Ovary (tissue), 9 donors: ENCODE measurements around the gene IGF1. TPM values are rescaled to one million over a fixed set of nuclear protein-coding genes. Genes with fewer than 3 reads are reported as not detected.

Experiments used
- DNase-seq, 5 donors: peaks; one replicate each; pipeline ENCODE4 v3.0.0-alpha.2; 2019 to 2020
- H3K27ac ChIP-seq, 2 donors: fragments of 200-600 bp; one replicate each; pipeline versions ENCODE4 v1.5.1 to v1.8.0; 2019 to 2022
- H3K27me3 ChIP-seq: fragments of 200-600 bp; one replicate; pipeline ENCODE4 v1.8.0; 2022
- H3K36me3 ChIP-seq: fragments of 200-600 bp; sonication (generic); one replicate; pipeline ENCODE4 v1.5.1; 2019
- H3K4me1 ChIP-seq: one replicate; pipeline ENCODE4 v1.8.1; 2013; ENCODE audit warnings: mild to moderate bottlenecking, moderate library complexity; ENCODE audit not compliant: insufficient read depth
- H3K4me3 ChIP-seq: fragments of 200-600 bp; sonication (generic); one replicate; pipeline ENCODE4 v1.5.1; 2017
- H3K9me3 ChIP-seq, 2 donors: fragments of 200-600 bp in 1 of 2; sonication (generic) in 1 of 2; one replicate each; pipeline versions ENCODE4 v1.5.1 to v1.8.1; 2013 to 2019; ENCODE audit warnings: mild to moderate bottlenecking in 1 of 2, moderate library complexity in 1 of 2
- EP300 ChIP-seq: sonication (generic); formaldehyde crosslinking; IDR thresholded peaks from one replicate; pipeline ENCODE4 v1.6.1; 2017; ENCODE audit warnings: antibody characterized with exemption
- POLR2A ChIP-seq: fragments of 450-650 bp; IDR thresholded peaks from one replicate; pipeline ENCODE4 v1.6.1; 2017; ENCODE audit warnings: antibody characterized with exemption, mild to moderate bottlenecking, moderate library complexity
- WGBS, 3 donors: extraction: QIAGEN DNeasy Blood & Tissue Kit in 1 of 3; methylation state at CpG; one replicate each; pipeline versions ENCODE4 v1.1.5 to v1.1.7; 2013 to 2017; 5-methylcytosine and 5-hydroxymethylcytosine counted together
- intact Hi-C, 4 donors: fragments of 100-400 bp; cut with DNase I; formaldehyde crosslinking; loops; one replicate each; pipeline versions ENCODE4 v1.11.0 to v1.15.1; 2022 to 2023
- polyA plus RNA-seq, 2 donors: library from polyadenylated mRNA; stranded (reverse); fragments of 200-250 nt in 1 of 2; fragments of 350-450 nt in 1 of 2; fragmentation: Illumina TruSeq in 1 of 2; extraction: RNeasy Lipid Tissue Mini Kit (QIAGEN cat#74804) in 1 of 2; gene quantifications; one replicate each; pipeline ENCODE4 v1.2.3, GENCODE V29; 2013 to 2014
- total RNA-seq, 7 donors: library from RNA; depleted of rRNA in 2 of 7; stranded (reverse); fragments of >200 nt in 2 of 7; fragmentation: NEBNext Ultra II Directional in 3 of 7; extraction: Animal tissue kit (Norgen Biotek cat#: 25700) in 3 of 7; gene quantifications; one replicate each; pipeline versions ENCODE4 v1.1.0 to v1.2.4, GENCODE V29; 2016 to 2023
- TF ChIP-seq, protein P1 (sequence below), 3 donors: fragments of 450-650 bp in 2 of 3; fragments of 200-600 bp in 1 of 3; IDR thresholded peaks; one replicate each; pipeline versions ENCODE4 v1.5.1 to v1.8.0; 2016 to 2022; ENCODE audit warnings: antibody characterized with exemption in 3 of 3, mild to moderate bottlenecking in 1 of 3
- donor health status: DM: no; HTN: no; CAD: no; lungs with moderate emphysema.
- donor health status: DM: no; HTN: no; CAD: no.
- donor health status: Bipolar disorder and iron deficiency.
- donor health status: DM: yes; HTN: yes; CAD: no.
- donor health status: DM: no; HTN: no; CAD: no.
- donor health status: DM: yes; HTN: yes; CAD: no.

Gene IGF1
- total and polyA plus RNA-seq, 9 donors = 1.4 to 44.4 (median 9.3) TPM

DNA sequence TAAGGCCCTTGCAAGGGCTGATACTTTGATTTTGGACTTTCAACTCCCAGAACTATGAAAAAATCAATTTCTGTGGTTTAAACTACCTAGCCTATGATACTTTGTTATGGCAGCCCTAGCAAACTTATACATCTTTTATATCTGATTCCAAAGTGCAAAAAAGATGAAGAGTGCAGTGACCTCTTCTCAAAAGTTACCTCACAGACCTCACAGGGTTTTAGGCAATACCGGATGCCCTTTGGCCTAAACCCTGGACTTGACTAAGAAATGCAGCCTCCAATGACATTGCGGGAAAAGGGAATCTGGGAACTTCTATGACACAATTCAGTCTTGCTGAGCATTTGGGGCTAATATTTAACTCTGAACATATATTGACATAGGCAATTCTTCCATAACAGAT lies 63.3 kb downstream of the IGF1 start:
- no peak for DNase-seq
- TF ChIP-seq, protein P1, sequence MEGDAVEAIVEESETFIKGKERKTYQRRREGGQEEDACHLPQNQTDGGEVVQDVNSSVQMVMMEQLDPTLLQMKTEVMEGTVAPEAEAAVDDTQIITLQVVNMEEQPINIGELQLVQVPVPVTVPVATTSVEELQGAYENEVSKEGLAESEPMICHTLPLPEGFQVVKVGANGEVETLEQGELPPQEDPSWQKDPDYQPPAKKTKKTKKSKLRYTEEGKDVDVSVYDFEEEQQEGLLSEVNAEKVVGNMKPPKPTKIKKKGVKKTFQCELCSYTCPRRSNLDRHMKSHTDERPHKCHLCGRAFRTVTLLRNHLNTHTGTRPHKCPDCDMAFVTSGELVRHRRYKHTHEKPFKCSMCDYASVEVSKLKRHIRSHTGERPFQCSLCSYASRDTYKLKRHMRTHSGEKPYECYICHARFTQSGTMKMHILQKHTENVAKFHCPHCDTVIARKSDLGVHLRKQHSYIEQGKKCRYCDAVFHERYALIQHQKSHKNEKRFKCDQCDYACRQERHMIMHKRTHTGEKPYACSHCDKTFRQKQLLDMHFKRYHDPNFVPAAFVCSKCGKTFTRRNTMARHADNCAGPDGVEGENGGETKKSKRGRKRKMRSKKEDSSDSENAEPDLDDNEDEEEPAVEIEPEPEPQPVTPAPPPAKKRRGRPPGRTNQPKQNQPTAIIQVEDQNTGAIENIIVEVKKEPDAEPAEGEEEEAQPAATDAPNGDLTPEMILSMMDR (IDR thresholded peaks at IDR 0.05) = no peak
- TF ChIP-seq EP300 (no peak), POLR2A (no peak)
- Histone ChIP-seq H3K27ac (no peak overlapping the region), H3K4me1 (no peaks in the 10 kb centered on the region), H3K9me3 (no peaks in the 10 kb centered on the region), H3K27me3 (no peaks in the 10 kb centered on the region), H3K4me3 (no peak overlapping the region), H3K36me3 (no peaks in the 10 kb centered on the region)
- 96 to 98% (median 97%) methylated on average over 2 of the region's 2 CpGs for WGBS, 3 donors
- intact Hi-C loops = no loop called here

DNA sequence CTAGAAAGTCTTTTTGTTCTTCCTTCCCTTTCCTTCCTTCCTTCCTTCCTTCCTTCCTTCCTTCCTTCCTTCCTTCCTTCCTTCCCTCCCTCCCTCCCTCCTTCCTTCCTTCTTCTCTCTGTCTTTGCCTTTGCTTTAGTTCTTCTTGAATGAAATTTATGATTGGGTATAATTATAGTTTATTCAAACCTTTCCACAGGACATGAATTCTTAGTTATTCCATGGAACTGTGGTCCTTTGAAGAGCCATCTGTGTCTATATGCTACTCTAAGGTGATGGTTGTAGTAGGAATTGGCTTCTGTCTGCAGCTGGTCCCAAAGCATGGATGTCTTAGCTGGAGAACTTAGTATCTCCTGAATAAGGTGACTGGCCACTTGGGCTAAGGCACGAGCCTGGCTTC lies 64.8 kb downstream of the IGF1 start:
- TF ChIP-seq EP300 = no peak
- TF ChIP-seq POLR2A = no peak
- TF ChIP-seq, protein P1 (IDR thresholded peaks at IDR 0.05) = no peak
- no peaks in the 10 kb centered on the region for H3K27me3 ChIP-seq
- H3K9me3 ChIP-seq = no peaks in the 10 kb centered on the region
- intact Hi-C loops = no loop called here
- 80 to 94% (median 80%) methylated on average over 1 of the region's 1 CpG for WGBS, 3 donors
- no peak overlapping the region for H3K4me3 ChIP-seq
- DNase-seq = no peak
- H3K36me3 ChIP-seq = no peaks in the 10 kb centered on the region
- H3K4me1 ChIP-seq = no peaks in the 10 kb centered on the region
- H3K27ac ChIP-seq = no peak overlapping the region

DNA sequence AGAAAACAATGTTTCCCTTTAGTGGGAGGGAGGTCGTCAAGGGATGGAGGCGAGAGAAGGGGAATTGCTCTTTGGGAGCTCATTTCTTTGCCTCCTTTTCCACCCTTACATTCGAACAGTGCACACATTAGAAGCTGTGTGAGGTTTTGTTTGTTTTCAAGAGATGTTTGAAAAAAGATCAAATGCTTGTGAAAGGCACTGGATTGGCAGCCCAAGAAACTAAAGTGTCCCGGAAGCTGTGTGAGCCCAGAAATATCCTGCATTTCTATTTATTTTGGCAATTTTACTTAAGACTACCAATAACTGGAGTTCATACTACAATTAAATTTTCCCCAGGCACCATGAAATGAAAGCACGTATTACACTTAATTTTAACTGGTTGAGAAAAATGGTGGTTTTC lies 67.0 kb downstream of the IGF1 start:
- TF ChIP-seq POLR2A (no peak), EP300 (no peak)
- TF ChIP-seq, protein P1 (IDR thresholded peaks at IDR 0.05) = no peak
- intact Hi-C loops = no loop called here
- H3K36me3 ChIP-seq = no peaks in the 10 kb centered on the region
- H3K4me1 ChIP-seq = no peaks in the 10 kb centered on the region
- no peaks in the 10 kb centered on the region for H3K27me3 ChIP-seq
- 80 to 91% (median 80%) methylated on average over 5 of the region's 5 CpGs for WGBS, 3 donors
- no peak overlapping the region for H3K27ac ChIP-seq
- no peaks in the 10 kb centered on the region for H3K9me3 ChIP-seq
- DNase-seq = no peak
- no peak overlapping the region for H3K4me3 ChIP-seq

DNA sequence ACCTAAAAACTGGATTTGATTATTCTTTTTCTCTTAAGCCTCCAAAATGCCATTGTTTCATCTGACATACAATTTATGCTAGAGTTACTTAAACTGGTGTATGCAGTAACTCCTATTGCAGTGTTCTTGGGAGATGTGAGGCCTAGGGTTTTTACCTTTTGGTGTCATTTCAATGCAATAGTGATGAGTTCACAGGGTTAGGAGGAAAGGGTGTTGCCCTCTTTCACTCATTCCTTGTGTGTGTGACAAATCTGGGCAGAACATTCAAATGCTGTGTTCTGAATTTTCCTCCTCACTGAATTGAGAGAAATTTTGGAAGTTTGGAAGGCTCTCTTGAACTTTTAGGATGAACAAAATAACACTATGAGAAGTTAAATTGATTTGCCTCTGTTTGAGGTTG lies 69.9 kb downstream of the IGF1 start:
- H3K36me3 ChIP-seq = no peaks in the 10 kb centered on the region

More for the DNA sequence above, 69.9 kb downstream of the IGF1 start:
- Histone ChIP-seq H3K9me3 (no peaks in the 10 kb centered on the region), H3K27ac (no peak overlapping the region), H3K4me1 (no peaks in the 10 kb centered on the region), H3K4me3 (no peak overlapping the region), H3K27me3 (no peaks in the 10 kb centered on the region)
- intact Hi-C loops = no loop called here
- no peak for DNase-seq
- TF ChIP-seq POLR2A (no peak), EP300 (no peak)
- TF ChIP-seq, protein P1 (IDR thresholded peaks at IDR 0.05) = no peak
